ENCODE data around the gene SLC22A31.

GRCh38 chr16:89189358-89190025, 10.8 kb downstream of the SLC22A31 start:
- TF ChIP-seq, protein P1, sequence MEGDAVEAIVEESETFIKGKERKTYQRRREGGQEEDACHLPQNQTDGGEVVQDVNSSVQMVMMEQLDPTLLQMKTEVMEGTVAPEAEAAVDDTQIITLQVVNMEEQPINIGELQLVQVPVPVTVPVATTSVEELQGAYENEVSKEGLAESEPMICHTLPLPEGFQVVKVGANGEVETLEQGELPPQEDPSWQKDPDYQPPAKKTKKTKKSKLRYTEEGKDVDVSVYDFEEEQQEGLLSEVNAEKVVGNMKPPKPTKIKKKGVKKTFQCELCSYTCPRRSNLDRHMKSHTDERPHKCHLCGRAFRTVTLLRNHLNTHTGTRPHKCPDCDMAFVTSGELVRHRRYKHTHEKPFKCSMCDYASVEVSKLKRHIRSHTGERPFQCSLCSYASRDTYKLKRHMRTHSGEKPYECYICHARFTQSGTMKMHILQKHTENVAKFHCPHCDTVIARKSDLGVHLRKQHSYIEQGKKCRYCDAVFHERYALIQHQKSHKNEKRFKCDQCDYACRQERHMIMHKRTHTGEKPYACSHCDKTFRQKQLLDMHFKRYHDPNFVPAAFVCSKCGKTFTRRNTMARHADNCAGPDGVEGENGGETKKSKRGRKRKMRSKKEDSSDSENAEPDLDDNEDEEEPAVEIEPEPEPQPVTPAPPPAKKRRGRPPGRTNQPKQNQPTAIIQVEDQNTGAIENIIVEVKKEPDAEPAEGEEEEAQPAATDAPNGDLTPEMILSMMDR (IDR thresholded peaks at IDR 0.05; ENCODE audit: insufficient read depth, low read length, poor library complexity, severe bottlenecking): no peak
- TF ChIP-seq EZH2phosphoT487 (conservative IDR thresholded peaks at IDR 0.05; ENCODE audit: low read length): no peak
